ENCODE results near the gene DPT.

The DPT gene

DNA sequence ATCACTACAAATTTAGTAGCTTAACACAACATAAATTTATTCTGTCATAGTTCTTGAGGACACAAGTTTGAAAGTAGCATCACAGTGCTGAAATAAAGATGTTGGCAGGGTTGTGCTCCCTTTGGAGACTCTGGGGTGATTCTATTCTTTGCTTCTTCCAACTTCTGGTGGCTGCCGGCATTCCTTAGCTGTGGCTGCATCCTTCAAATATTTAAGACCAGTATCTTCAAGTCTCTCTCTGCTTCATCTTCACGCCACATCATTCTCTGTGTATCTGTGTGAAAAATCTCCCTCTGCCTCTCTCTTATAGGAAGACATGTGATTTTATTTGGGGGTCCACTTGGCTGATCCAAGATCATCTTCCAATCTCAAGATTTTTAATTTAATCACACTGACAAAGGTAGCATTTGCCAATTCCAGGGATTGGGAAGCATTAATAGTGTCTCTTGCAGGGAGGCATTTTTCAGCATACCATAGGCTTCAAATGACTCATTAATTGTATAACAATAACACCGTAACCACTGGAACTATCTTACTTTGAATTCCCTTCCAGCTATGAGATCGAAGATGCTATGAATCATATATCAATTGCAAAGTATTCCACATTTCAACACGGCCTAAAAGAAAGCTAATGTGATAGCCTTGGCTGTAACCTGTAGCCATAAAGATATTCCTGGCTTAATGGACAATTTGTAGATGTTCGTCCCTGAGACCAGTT is 74.6 kb downstream of the DPT start:
- FAIRE-seq = no peak

DNA sequence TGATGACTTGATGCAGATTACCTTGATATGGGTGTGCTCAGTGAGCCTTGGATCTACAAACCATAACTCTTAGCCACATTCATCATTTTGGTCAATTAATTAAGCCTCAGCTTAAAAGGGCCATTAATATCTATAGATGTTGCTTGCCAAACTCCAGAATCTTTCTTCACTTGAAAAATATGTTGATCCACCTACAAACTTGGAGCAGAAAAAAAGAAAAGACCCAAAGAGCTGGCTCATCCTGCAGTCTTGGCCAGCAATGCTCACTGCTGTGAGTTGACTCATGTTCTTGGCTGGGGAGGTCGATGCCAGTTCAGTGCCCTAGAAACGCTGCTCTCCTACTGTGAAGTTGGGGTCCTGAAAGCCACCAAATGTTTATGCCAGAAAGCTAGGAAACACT is 75.4 kb downstream of the DPT start:
- FAIRE-seq = no peak

DNA sequence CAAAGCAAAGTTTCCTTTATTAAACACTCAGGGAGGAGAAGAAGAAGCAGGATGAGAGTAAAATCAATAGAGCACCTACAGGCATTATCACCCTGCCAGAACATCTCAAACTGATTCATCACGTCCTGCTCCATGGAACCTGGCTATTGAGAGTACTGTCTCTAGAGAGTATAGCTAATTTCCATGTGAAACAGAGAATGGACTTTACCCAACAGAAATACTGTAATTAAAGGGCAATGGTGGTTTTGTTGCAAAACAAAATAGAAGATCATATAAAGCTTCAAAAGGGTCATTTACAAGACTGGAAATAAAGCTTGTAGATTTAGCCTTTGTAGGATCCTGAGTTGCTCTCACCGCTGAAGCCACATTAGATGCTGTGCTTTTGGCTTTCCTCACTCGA is 83.3 kb downstream of the DPT start:
- no peak for FAIRE-seq

Data from islet of Langerhans (tissue), 1 donor.